DOHH2 (cell line): ENCODE measurements around the gene DAAM2.

Experiments
- EZH2phosphoT487 ChIP-seq: fragments of 200-600 bp; sonication (generic); IDR thresholded peaks from 2 replicates; pipeline ENCODE4 v1.6.1; 2017; ENCODE audit warnings: borderline replicate concordance, mild to moderate bottlenecking, antibody characterized with exemption, low read length, moderate library complexity, mixed read lengths
- TF ChIP-seq, protein P1 (sequence below): fragments of 200-600 bp; sonication (generic); IDR thresholded peaks from one replicate; pipeline ENCODE4 v1.5.1; 2014; ENCODE audit warnings: antibody characterized with exemption, mild to moderate bottlenecking, low read depth, low read length; ENCODE audit not compliant: poor library complexity, severe bottlenecking

DNA sequence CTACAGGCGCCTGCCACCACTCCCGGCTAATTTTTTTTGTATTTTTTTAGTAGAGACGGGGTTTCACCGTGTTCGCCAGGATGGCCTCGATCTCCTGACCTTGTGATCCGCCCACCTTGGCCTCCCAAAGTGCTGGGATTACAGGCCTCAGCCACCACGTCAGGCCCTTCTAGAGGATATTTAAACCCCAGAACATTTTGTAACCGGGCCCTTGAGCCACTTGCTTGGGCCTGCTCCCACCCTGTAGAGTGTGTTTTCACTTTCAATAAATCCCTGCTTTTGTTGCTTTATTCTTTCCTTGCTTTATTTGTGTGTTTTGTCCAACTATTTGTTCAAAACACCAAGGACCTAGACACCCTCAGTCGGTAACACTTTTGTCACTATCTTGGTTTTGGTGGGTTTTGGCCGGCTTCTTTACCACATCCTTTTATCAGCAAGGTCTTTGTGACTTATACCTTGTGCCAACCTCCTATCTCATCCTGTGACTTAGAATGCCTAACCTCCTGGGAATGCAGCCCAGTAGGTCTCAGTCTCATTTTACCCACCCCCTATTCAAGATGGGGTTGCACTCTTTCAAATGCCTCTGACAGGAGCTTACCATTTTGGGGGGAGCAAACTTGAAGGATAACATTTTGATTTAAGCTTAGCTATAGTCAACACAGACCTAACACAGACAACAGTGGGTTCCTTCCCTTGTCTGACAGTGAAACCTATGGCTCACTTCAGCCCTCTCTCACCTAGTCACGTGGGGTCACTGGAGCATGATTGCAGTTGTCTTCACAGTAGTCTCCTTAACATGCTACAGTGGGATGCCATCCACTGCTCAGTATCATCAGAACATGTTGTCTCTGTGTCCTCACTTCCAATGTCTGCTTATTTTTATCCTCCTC lies 39.1 kb upstream of the DAAM2 start:
- TF ChIP-seq, protein P1, sequence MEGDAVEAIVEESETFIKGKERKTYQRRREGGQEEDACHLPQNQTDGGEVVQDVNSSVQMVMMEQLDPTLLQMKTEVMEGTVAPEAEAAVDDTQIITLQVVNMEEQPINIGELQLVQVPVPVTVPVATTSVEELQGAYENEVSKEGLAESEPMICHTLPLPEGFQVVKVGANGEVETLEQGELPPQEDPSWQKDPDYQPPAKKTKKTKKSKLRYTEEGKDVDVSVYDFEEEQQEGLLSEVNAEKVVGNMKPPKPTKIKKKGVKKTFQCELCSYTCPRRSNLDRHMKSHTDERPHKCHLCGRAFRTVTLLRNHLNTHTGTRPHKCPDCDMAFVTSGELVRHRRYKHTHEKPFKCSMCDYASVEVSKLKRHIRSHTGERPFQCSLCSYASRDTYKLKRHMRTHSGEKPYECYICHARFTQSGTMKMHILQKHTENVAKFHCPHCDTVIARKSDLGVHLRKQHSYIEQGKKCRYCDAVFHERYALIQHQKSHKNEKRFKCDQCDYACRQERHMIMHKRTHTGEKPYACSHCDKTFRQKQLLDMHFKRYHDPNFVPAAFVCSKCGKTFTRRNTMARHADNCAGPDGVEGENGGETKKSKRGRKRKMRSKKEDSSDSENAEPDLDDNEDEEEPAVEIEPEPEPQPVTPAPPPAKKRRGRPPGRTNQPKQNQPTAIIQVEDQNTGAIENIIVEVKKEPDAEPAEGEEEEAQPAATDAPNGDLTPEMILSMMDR: no peak
- no peak for TF ChIP-seq EZH2phosphoT487
